Measurements from ENCODE around the gene DCUN1D5. TPM values are rescaled to one million over a fixed set of nuclear protein-coding genes. Genes with fewer than 3 reads are reported as not detected.

DCUN1D5 gene
- total RNA-seq, result 31.0 and 35.6 TPM in 2 replicates

GRCh38 chr11:103091801-103092524 lies at the start of gene DCUN1D5:
TSS of gene DCUN1D5 (minus strand) at chr11:103092160. CDS start at chr11:103091872, 288 bp downstream.

DNA sequence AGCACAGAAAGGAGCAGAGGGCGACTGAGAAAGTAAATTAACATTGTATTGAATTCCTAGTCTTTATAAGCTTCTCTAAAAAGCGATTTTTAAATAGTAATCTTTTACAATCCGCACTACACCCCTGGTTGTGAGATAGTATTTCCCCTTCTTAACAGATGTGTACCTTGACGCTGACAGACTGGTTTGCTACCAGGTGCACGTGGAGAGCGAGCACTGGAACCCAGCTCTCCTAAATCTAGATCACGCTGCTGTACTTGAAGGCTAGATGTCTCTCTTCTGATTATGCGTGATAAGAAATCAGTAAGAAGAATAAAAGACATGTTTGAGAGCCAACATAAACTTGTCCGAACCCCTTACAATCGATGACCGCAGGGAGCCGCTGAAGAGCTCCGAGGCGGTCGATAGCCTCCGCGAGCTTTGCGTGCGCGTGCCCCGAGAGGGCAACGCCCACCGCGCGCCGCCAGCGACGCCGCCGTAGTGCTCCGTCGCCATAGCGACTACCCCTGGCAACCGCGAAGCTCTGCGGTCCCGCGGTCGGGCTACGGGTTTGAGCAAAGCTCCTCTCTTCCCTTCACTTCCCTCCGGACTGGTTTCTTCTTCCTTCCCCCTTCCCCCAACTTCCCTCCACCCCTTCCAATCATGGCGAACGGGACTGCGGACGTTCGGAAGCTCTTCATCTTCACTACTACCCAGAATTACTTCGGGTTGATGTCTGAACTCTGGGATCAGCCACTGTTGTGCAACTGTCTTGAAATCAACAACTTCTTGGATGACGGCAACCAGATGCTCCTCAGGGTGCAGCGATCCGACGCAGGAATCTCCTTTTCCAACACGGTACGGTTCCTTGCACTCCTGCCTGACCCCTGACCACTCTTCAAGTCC lies 17.2 kb upstream of the DCUN1D5 start, which contains the start of gene DYNC2H1:
TSS of gene DYNC2H1 (plus strand) at position 494 of the 885 bp plus-strand sequence. CDS start at position 643, 149 bp downstream.

Other genes starting within 250 kb of the DCUN1D5 start
- not detected in 2 replicates for gene MMP3, start 248.6 kb downstream of the DCUN1D5 start, total RNA-seq
- gene MMP12, start 217.2 kb downstream of the DCUN1D5 start, total RNA-seq, result not detected in 2 replicates
- gene MMP13, start 136.4 kb downstream of the DCUN1D5 start, total RNA-seq, result not detected in 2 replicates
- 1.8 and 7.1 TPM in 2 replicates for gene DYNC2H1, start 17.3 kb upstream of the DCUN1D5 start, total RNA-seq